ENCODE data around the gene SPATA31D1.

DNA sequence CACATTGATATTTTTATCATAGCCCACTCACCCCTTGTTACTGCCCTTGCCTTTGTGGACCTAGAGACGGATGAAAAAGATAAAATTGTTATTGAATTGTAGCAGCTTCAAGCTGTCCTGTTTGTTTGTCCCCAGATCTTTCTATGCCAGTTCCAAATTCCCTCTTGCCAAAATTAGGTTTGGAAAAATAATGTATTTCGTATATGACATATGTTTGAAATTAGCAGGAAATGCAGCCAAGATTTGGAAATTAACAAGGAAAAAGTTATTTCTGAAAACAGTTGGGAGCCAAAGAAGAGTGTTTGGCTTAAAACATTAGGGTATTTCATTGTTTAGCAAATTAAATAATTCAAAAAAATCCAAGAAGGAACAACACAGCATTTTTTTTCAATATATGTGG, 33.5 kb downstream of the SPATA31D1 start:
- TF ChIP-seq, protein P1, sequence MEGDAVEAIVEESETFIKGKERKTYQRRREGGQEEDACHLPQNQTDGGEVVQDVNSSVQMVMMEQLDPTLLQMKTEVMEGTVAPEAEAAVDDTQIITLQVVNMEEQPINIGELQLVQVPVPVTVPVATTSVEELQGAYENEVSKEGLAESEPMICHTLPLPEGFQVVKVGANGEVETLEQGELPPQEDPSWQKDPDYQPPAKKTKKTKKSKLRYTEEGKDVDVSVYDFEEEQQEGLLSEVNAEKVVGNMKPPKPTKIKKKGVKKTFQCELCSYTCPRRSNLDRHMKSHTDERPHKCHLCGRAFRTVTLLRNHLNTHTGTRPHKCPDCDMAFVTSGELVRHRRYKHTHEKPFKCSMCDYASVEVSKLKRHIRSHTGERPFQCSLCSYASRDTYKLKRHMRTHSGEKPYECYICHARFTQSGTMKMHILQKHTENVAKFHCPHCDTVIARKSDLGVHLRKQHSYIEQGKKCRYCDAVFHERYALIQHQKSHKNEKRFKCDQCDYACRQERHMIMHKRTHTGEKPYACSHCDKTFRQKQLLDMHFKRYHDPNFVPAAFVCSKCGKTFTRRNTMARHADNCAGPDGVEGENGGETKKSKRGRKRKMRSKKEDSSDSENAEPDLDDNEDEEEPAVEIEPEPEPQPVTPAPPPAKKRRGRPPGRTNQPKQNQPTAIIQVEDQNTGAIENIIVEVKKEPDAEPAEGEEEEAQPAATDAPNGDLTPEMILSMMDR (IDR thresholded peaks at IDR 0.05; ENCODE audit: low read length): no peak
- no peak for TF ChIP-seq EZH2 (IDR thresholded peaks at IDR 0.05; ENCODE audit: borderline replicate concordance, low read length)
